PC-3 (cell line): ENCODE data around the gene PRIM2. TPM values are rescaled to one million over a fixed set of nuclear protein-coding genes. Genes with fewer than 3 reads are reported as not detected.
"Not testable (repeated sequence)": the region's sequence is repeated elsewhere in the genome, so short reads cannot be mapped to it uniquely, and the experiment has no call there.

Experiments
- ATAC-seq: fragments of 200-7000 bp; cut with Tn5 transposase; 2 replicates; pipeline ENCODE4 v1.9.1; 2020; ENCODE audit warnings: mild to moderate bottlenecking, moderate library complexity
- BruUV-seq: library from RNA; stranded (reverse); fragments of 400-500 nt; replicated peaks from 2 replicates; lab custom pipeline; 2021; lab: Mats Ljungman, UMichigan
- CTCF ChIA-PET: fragments of 300-600 bp; sonication (Branson Sonifier 250); formaldehyde crosslinking; loops from one replicate; lab custom pipeline; 2022; ENCODE audit warnings: antibody characterized with exemption; lab: Charles Lee
- POLR2A ChIA-PET: fragments of 300-600 bp; sonication (Branson Sonifier 250); formaldehyde crosslinking; loops from one replicate; lab custom pipeline; 2022; ENCODE audit warnings: antibody characterized with exemption; ENCODE audit not compliant: unreplicated experiment; lab: Charles Lee
- DNase-seq: peaks from one replicate; pipeline ENCODE4 v3.0.0-alpha.2; 2015
- H2AFZ ChIP-seq: fragments of 300-600 bp; sonication (generic); 2 replicates; pipeline ENCODE4 v1.6.0; 2016; ENCODE audit warnings: antibody characterized with exemption, low read length
- H3F3A ChIP-seq: fragments of 300-600 bp; sonication (generic); one replicate; pipeline ENCODE4 v1.6.0; 2017; ENCODE audit warnings: antibody characterized with exemption, low read length, control low read depth, mild to moderate bottlenecking; ENCODE audit not compliant: unreplicated experiment
- H3K27ac ChIP-seq: fragments of 300-600 bp; sonication (generic); 2 replicates; pipeline ENCODE4 v1.5.1; 2016; ENCODE audit warnings: mild to moderate bottlenecking, low read length
- H3K27me3 ChIP-seq: fragments of 300-600 bp; sonication (generic); 2 replicates; pipeline ENCODE4 v1.6.1; 2016; ENCODE audit warnings: low read length, mixed read lengths
- H3K36me3 ChIP-seq: fragments of 300-600 bp; sonication (generic); 2 replicates; pipeline ENCODE4 v1.6.1; 2016; ENCODE audit warnings: low read depth, mixed run types, low read length, mixed read lengths
- H3K4me1 ChIP-seq: fragments of 300-600 bp; sonication (generic); 2 replicates; pipeline ENCODE4 v1.5.1; 2016; ENCODE audit warnings: low read length; ENCODE audit not compliant: insufficient read depth
- H3K4me2 ChIP-seq: fragments of 300-600 bp; sonication (generic); 2 replicates; pipeline ENCODE4 v1.6.0; 2016; ENCODE audit warnings: low read length
- H3K4me3 ChIP-seq: fragments of 300-600 bp; sonication (generic); 2 replicates; pipeline ENCODE4 v1.5.1; 2016; ENCODE audit warnings: mild to moderate bottlenecking, low read length, mixed read lengths
- H3K79me2 ChIP-seq: fragments of 300-600 bp; sonication (generic); 2 replicates; pipeline ENCODE4 v1.6.1; 2017; ENCODE audit warnings: low read length, mixed read lengths
- H3K9ac ChIP-seq: fragments of 300-600 bp; sonication (generic); 2 replicates; pipeline ENCODE4 v1.6.0; 2016; ENCODE audit warnings: mild to moderate bottlenecking, low read length
- H3K9me2 ChIP-seq: fragments of 300-600 bp; sonication (generic); replicated peaks from 2 replicates; pipeline ENCODE4 v1.6.1; 2016; ENCODE audit warnings: mixed run types, low read length, mixed read lengths
- H3K9me3 ChIP-seq: fragments of 300-600 bp; sonication (generic); 2 replicates; pipeline ENCODE4 v1.6.1; 2016; ENCODE audit warnings: low read length, mixed read lengths
- H4K20me1 ChIP-seq: fragments of 300-600 bp; sonication (generic); 2 replicates; pipeline ENCODE4 v1.6.1; 2016; ENCODE audit warnings: low read length, mixed read lengths
- intact Hi-C: fragments of 100-400 bp; cut with micrococcal nuclease; formaldehyde crosslinking; loops from 2 replicates; pipeline ENCODE4 v1.9.0; 2023
- total RNA-seq: library from RNA; depleted of rRNA; stranded (reverse); fragments of >200 nt; gene quantifications from 2 replicates; pipeline ENCODE4 v1.2.3, GENCODE V29; 2014

Gene PRIM2
- total RNA-seq, 1 experiment from 2014 or later: 48.4 TPM

DNA sequence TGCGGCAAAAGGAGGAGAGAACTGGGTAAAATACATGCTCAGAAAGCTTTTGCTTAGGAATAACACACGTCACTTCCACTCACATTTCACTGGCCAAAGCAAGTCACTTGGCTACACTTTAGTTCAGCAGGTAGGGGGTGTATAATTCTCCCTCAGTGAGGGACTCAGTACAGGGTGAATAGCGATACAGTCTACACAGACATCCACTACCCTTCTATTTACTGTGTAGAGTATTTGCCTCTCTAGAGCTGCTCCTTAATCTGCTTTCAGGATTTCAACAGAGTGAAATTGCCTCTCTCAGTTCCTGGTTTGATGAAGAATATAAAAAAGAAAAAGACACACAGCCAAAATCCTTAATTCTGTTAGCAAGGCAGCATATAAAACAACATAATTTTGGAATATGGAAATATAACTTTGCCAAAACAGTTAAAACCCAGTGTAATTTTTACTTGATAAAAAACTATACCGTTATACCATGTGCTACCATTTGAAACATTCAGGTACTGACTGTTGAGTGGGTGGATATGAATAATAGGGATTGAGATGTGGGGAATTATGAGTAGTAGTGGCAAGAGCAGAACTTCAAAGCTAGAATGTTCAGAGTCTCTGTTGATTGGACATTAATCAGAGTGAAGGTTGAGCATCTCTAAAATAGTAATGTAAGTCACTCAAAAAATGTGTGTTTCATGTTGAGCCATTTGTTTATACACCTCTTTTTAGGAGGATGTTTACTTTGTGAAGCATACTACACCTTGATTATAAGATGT is 51.7 kb downstream of the PRIM2 start:
- H3K36me3 ChIP-seq, H3K9me2 ChIP-seq, H4K20me1 ChIP-seq, intact Hi-C loops, H3K27ac ChIP-seq, H3K79me2 ChIP-seq, H3K4me3 ChIP-seq, H3K9me3 ChIP-seq, H3K9ac ChIP-seq, H3K4me2 ChIP-seq, CTCF ChIA-PET, DNase-seq, H3K27me3 ChIP-seq, POLR2A ChIA-PET, H3K4me1 ChIP-seq, H2AFZ ChIP-seq, H3F3A ChIP-seq, BruUV-seq: not testable (repeated sequence)
- peak; percentile 31; the same call in 1 of the 2 replicates for ATAC-seq

DNA sequence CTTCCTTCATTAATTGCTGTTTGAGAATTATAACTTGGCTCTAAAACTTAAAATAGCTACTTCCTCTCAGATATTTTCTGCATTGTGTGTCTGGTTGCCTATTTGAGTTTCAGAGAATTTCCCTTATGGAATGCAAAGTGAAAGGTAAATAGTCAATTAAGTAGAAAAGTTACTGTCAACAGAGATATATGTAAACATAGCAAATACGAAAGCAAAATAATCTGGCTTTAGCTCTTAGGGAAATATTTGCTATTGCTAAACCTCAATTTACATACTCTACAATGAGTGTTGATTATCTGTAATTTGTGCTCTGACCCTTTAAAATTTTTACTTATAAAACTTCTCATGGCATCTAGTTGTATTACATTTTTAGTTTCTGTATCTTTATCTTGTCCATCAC is 54.3 kb downstream of the PRIM2 start:
- H3K9ac ChIP-seq, H3K27ac ChIP-seq, H3K9me3 ChIP-seq, H3K9me2 ChIP-seq, H3K79me2 ChIP-seq, POLR2A ChIA-PET, H2AFZ ChIP-seq, DNase-seq, H3K27me3 ChIP-seq, H4K20me1 ChIP-seq, H3K4me1 ChIP-seq, ATAC-seq, H3K36me3 ChIP-seq, H3K4me2 ChIP-seq, H3K4me3 ChIP-seq, intact Hi-C loops, H3F3A ChIP-seq, CTCF ChIA-PET, BruUV-seq: not testable (repeated sequence)

DNA sequence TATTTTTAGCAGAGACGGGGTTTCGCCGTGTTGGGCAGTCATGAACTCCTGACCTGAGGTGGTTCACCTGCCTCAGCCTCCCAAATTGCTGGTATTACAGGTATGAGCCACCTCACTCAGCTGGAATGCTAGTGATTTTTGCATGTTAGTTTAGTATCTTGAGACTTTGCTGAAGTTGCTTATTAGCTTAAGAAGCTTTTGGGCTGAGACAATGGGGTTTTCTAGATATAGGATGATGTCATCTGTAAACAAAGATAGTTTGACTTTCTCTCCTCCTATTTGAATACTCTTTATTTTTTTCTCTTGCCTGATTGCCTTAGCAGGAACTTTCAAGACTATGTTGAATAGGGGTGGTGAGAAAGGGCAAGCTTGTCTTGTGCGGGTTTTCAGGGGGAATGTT is 57.3 kb downstream of the PRIM2 start:
- BruUV-seq, H3K27me3 ChIP-seq, H3F3A ChIP-seq, H3K9me2 ChIP-seq, H3K36me3 ChIP-seq, H4K20me1 ChIP-seq, H3K4me2 ChIP-seq, H3K9ac ChIP-seq, H3K4me1 ChIP-seq, H3K4me3 ChIP-seq, intact Hi-C loops, POLR2A ChIA-PET, H3K79me2 ChIP-seq, H3K27ac ChIP-seq, H2AFZ ChIP-seq, CTCF ChIA-PET, H3K9me3 ChIP-seq: not testable (repeated sequence)
- peak; percentile 57 for DNase-seq
- peak; percentile 45 for ATAC-seq

DNA sequence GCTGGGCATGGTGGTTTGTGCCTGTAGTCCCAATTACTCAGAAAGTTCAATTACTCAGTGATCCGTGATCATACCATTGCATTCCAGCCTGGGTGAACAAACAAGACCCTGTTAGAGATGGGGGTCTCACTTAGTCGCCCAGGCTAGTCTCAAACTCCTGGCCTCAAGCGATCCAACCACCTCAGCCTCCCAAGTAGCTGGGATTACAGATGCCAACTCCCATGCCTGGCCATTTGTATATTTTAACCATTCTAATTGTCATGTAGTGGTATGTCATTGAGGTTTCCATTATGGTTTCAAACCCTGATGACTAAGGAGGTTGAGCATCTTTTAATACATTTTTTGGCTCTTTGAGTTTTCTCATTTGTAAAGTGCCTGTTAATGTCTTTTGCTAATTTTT is 58.7 kb downstream of the PRIM2 start:
- POLR2A ChIA-PET, CTCF ChIA-PET, H3K79me2 ChIP-seq, H3K4me1 ChIP-seq, H3K27me3 ChIP-seq, H4K20me1 ChIP-seq, DNase-seq, H3K9ac ChIP-seq, H3K9me3 ChIP-seq, H3K4me3 ChIP-seq, H3F3A ChIP-seq, H3K27ac ChIP-seq, BruUV-seq, ATAC-seq, H2AFZ ChIP-seq, H3K36me3 ChIP-seq, H3K4me2 ChIP-seq, H3K9me2 ChIP-seq, intact Hi-C loops: not testable (repeated sequence)

DNA sequence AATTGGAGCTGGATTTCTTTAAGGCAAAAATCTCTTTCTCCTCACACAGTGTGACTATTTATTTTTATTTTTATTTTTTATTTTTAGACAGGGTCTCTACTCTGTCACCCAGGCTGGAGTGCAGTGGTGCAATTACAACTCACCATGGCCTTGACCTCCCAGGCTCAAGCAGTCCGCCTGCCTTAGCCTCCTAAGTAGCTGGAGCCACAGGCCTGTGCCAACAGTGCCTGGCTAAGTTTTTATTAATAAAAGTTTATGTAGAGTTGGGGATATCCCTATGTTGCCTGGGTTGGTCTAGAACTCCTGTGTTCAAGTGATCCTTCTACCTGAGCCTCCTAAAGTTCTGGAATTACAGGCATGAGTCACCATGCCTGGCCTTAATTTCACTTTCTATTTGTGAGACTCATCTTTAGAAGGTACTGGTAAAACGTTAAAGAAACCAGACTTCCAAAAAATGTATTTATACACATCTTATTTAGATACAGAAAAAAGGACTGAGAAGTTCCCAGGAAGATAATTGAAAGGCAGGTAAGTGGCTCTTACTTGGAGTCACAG is 71.7 kb downstream of the PRIM2 start:
- H3K27me3 ChIP-seq, ATAC-seq, H2AFZ ChIP-seq, H3F3A ChIP-seq, POLR2A ChIA-PET, DNase-seq, BruUV-seq, H4K20me1 ChIP-seq, H3K4me1 ChIP-seq, H3K9me3 ChIP-seq, intact Hi-C loops, H3K36me3 ChIP-seq, H3K9me2 ChIP-seq, H3K4me3 ChIP-seq, H3K9ac ChIP-seq, H3K79me2 ChIP-seq, H3K4me2 ChIP-seq, CTCF ChIA-PET, H3K27ac ChIP-seq: not testable (repeated sequence)

DNA sequence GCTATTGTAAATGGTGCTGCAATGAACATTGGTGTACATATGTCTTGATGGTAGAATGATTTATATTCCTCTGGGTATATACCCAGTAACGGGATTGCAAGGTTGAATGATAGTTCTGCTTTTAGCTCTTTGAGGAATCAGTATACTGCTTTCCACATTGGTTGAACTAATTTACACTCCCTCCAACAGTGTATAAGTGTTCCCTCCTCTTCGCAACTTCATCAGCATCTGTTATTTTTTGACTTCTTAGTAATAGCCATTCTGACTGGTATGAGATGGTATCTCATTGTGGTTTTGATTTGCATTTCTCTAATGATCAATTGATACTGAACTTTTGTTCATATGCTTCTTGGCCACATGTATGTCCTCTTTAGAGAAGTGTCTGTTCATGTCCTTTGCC is 73.4 kb downstream of the PRIM2 start:
- H3K9me3 ChIP-seq, H4K20me1 ChIP-seq, DNase-seq, H3K4me1 ChIP-seq, BruUV-seq, POLR2A ChIA-PET, intact Hi-C loops, H3K27me3 ChIP-seq, H3K4me3 ChIP-seq, H3K27ac ChIP-seq, ATAC-seq, H3K9me2 ChIP-seq, CTCF ChIA-PET, H2AFZ ChIP-seq, H3K36me3 ChIP-seq, H3K4me2 ChIP-seq, H3F3A ChIP-seq, H3K79me2 ChIP-seq, H3K9ac ChIP-seq: not testable (repeated sequence)
